SH-SY5Y (cell line): ENCODE measurements around the gene UNC13A.

Source experiments
- GATA2 ChIP-seq: IDR thresholded peaks from 2 replicates; pipeline ENCODE4 v1.6.1; 2011; ENCODE audit warnings: mild to moderate bottlenecking, low read depth, low read length
- GATA3 ChIP-seq: IDR thresholded peaks from 2 replicates; pipeline ENCODE4 v1.6.1; 2011; ENCODE audit warnings: low read depth, mild to moderate bottlenecking, low read length, moderate library complexity

- TF ChIP-seq GATA3: no peak
- no peak for TF ChIP-seq GATA2
These were observed 70.4 kb downstream of the UNC13A start for GRCh38 chr19:17617807-17618192.
